CD14-positive monocyte (primary cell): ENCODE measurements around the gene DHRS9. TPM values are rescaled to one million over a fixed set of nuclear protein-coding genes. Genes with fewer than 3 reads are reported as not detected.

Experiments used
- DNase-seq, 3 donors: peaks; one replicate each; pipeline ENCODE4 v3.0.0-alpha.2; 2011 to 2022
- H2AFZ ChIP-seq: 2 replicates; pipeline ENCODE4 v1.6.0; 2012; ENCODE audit warnings: mild to moderate bottlenecking, low read depth, low read length, inconsistent platforms; ENCODE audit not compliant: insufficient read depth, poor library complexity, severe bottlenecking
- H3K27ac ChIP-seq, 2 donors: 1 replicate in 1 of 2; 2 replicates in 1 of 2; pipeline ENCODE4 v1.5.1; 2012 to 2013; ENCODE audit warnings: low read length in 2 of 2, control low read depth in 1 of 2, inconsistent platforms in 1 of 2, low read depth in 1 of 2, mild to moderate bottlenecking in 1 of 2
- H3K27me3 ChIP-seq, 2 donors: one replicate each; pipeline versions ENCODE4 v1.6.0 to v1.6.1; 2011 to 2013; ENCODE audit warnings: low read length in 2 of 2; ENCODE audit not compliant: control insufficient read depth in 2 of 2, insufficient read depth in 2 of 2
- H3K36me3 ChIP-seq, 2 donors: replicated peaks in 1 of 2; 1 replicate in 1 of 2; 2 replicates in 1 of 2; pipeline versions ENCODE4 v1.5.1 to v1.6.1; 2012 to 2013; ENCODE audit warnings: low read length in 2 of 2, control low read depth in 1 of 2, inconsistent platforms in 1 of 2, mild to moderate bottlenecking in 1 of 2; ENCODE audit not compliant: insufficient read depth in 2 of 2, control insufficient read depth in 1 of 2
- H3K4me1 ChIP-seq, 2 donors: 1 replicate in 1 of 2; 2 replicates in 1 of 2; pipeline versions ENCODE4 v1.5.1 to v1.6.1; 2012 to 2013; ENCODE audit warnings: low read length in 2 of 2, control low read depth in 1 of 2, inconsistent platforms in 1 of 2, mild to moderate bottlenecking in 1 of 2, moderate library complexity in 1 of 2; ENCODE audit not compliant: insufficient read depth in 2 of 2, control insufficient read depth in 1 of 2
- H3K4me2 ChIP-seq: replicated peaks from 2 replicates; pipeline ENCODE3; 2012; ENCODE audit warnings: low read length, moderate library complexity, mild to moderate bottlenecking; ENCODE audit not compliant: poor library complexity, severe bottlenecking; ENCODE audit errors: extremely low read depth
- H3K4me3 ChIP-seq, 3 experiments: fragments of 200-600 bp in 1 of 3; sonication (generic) in 1 of 3; replicated peaks in 1 of 3; 1 replicate in 2 of 3; 2 replicates in 1 of 3; pipeline ENCODE4 v1.5.1; 2011 to 2013; ENCODE audit warnings: low read length in 3 of 3, mild to moderate bottlenecking in 3 of 3, control low read depth in 2 of 3, low read depth in 2 of 3, inconsistent platforms in 1 of 3, moderate library complexity in 1 of 3
- H3K79me2 ChIP-seq: 2 replicates; pipeline ENCODE4 v1.6.0; 2012; ENCODE audit warnings: mild to moderate bottlenecking, control low read depth, inconsistent platforms, low read length, moderate library complexity; ENCODE audit not compliant: insufficient read depth
- H3K9ac ChIP-seq: 2 replicates; pipeline ENCODE4 v1.6.0; 2017; ENCODE audit warnings: low read length, mild to moderate bottlenecking; ENCODE audit not compliant: insufficient read depth, poor library complexity, severe bottlenecking
- H3K9me3 ChIP-seq, 2 donors: replicated peaks in 1 of 2; 1 replicate in 1 of 2; 2 replicates in 1 of 2; pipeline versions ENCODE4 v1.5.1 to v1.6.1; 2012 to 2013; ENCODE audit warnings: low read length in 2 of 2, control low read depth in 1 of 2; ENCODE audit not compliant: control insufficient read depth in 1 of 2, insufficient read depth in 1 of 2
- H4K20me1 ChIP-seq: 2 replicates; pipeline ENCODE4 v1.6.0; 2012; ENCODE audit warnings: mild to moderate bottlenecking, low read length, control low read depth, moderate library complexity; ENCODE audit not compliant: insufficient read depth
- H3K27ac Mint-ChIP-seq, 7 donors: one replicate each; pipeline ENCODE4 v1.8.0; 2020; ENCODE audit warnings: mild to moderate bottlenecking in 7 of 7, mixed read lengths in 7 of 7, moderate library complexity in 6 of 7, inconsistent platforms in 2 of 7
- H3K27me3 Mint-ChIP-seq, 3 donors: one replicate each; pipeline ENCODE4 v1.8.0; 2021 to 2022; ENCODE audit warnings: low read depth in 3 of 3, mild to moderate bottlenecking in 3 of 3, mixed read lengths in 3 of 3, moderate library complexity in 3 of 3, inconsistent platforms in 1 of 3
- H3K36me3 Mint-ChIP-seq, 2 donors: one replicate each; pipeline ENCODE4 v1.8.0; 2020; ENCODE audit warnings: mixed read lengths in 2 of 2, inconsistent platforms in 1 of 2, mild to moderate bottlenecking in 1 of 2
- H3K4me1 Mint-ChIP-seq: one replicate; pipeline ENCODE4 v1.8.0; 2020; ENCODE audit warnings: mild to moderate bottlenecking, mixed read lengths
- H3K4me3 Mint-ChIP-seq, 2 donors: one replicate each; pipeline ENCODE4 v1.8.0; 2020; ENCODE audit warnings: mild to moderate bottlenecking in 2 of 2, mixed read lengths in 2 of 2, moderate library complexity in 1 of 2
- H3K9me3 Mint-ChIP-seq, 7 donors: one replicate each; pipeline ENCODE4 v1.8.0; 2020 to 2022; ENCODE audit warnings: mixed read lengths in 7 of 7, mild to moderate bottlenecking in 6 of 7, moderate library complexity in 6 of 7, inconsistent platforms in 2 of 7
- CTCF ChIP-seq: fragments of 200-600 bp; IDR thresholded peaks from one replicate; pipeline ENCODE4 v1.8.0; 2022; ENCODE audit warnings: antibody characterized with exemption, mild to moderate bottlenecking
- WGBS: methylation state at CpG from one replicate; pipeline ENCODE4 v1.1.5; 2013; ENCODE audit warnings: missing lambda C conversion rate; ENCODE audit not compliant: insufficient coverage; 5-methylcytosine and 5-hydroxymethylcytosine counted together
- intact Hi-C, 2 donors: fragments of 100-400 bp; cut with micrococcal nuclease; formaldehyde crosslinking; loops; one replicate each; pipeline versions ENCODE4 v1.15.0 to v1.15.1; 2023
- polyA plus RNA-seq, 3 donors: library from polyadenylated mRNA; depleted of rRNA in 1 of 3; unstranded in 2 of 3; stranded (reverse) in 1 of 3; fragments of 300-500 nt in 2 of 3; fragments of >200 nt in 1 of 3; fragmentation: Illumina TruSeq in 2 of 3; gene quantifications; 1 replicate in 2 of 3; 2 replicates in 1 of 3; pipeline ENCODE4 v1.2.3, GENCODE V29; 2012 to 2021

DHRS9 gene
- polyA plus RNA-seq, 3 donors = 10.0 to 12.9 (median 10.0) TPM

DNA sequence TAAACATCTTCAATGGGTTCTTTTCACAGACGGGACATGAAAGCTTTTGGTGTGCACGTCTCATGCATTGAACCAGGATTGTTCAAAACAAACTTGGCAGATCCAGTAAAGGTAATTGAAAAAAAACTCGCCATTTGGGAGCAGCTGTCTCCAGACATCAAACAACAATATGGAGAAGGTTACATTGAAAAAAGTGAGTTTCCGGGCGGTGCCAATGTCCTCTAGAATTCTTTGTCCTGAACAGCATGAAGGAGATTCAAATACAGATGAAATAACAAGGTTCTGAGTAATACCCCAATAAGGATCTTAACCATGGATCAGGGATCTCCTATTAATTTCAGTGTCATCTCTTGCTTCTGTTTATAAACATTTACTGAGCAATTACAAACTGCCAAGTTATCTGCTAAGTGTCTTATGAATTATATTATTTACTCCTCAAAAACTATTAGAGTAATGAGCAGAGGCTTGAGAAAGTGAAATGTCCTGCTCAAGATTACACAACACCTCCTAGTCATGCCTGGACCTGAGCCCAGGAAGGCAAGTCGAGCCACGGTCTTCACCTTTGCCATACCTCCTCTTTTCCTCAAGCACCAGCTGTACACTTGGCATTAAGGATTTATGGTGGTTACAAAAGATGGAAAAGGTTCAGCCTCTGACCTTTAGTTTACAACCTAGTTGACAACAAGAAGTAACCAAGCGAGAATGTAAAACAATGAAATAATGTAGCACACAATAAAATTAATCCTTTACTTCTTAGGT lies 22.6 kb downstream of the DHRS9 start:
- 100% methylated on average over 2 of the region's 8 CpGs for WGBS
- DNase-seq = peak in 2 of 3 donors; percentile 52 to 64
- intact Hi-C loops = no loop called here

GRCh38 chr2:169093535-169093934 lies 24.2 kb downstream of the DHRS9 start:
- Histone ChIP-seq H3K9me3 (no peaks in the 10 kb centered on the region), H3K4me2 (no peak overlapping the region), H3K27ac (no peak overlapping the region), H3K79me2 (peaks cover 4% of the 10 kb centered on the region), H3K36me3 (no peaks in the 10 kb centered on the region), H3K4me1 (peaks cover 68 to 79% of the 10 kb centered on the region in 2 donors), H3K9ac (no peak overlapping the region), H4K20me1 (no peaks in the 10 kb centered on the region), H3K27me3 (no peaks in the 10 kb centered on the region), H2AFZ (no peak overlapping the region), H3K4me3 (no peak overlapping the region)
- H3K9me3 Mint-ChIP-seq = peaks cover 0 to 1% (median 0%) of the 10 kb centered on the region in 7 donors
- no peak for DNase-seq
- intact Hi-C loops = no loop called here
- H3K4me1 Mint-ChIP-seq = peaks cover 82% of the 10 kb centered on the region
- TF ChIP-seq CTCF = no peak
- no peak overlapping the region for H3K27ac Mint-ChIP-seq
- no CpG with 5 or more reads among the region's 2 CpGs for WGBS
- H3K27me3 Mint-ChIP-seq = no peaks in the 10 kb centered on the region
- H3K36me3 Mint-ChIP-seq = peaks cover 14 to 41% of the 10 kb centered on the region in 2 donors
- H3K4me3 Mint-ChIP-seq = no peak overlapping the region

More for the DNA sequence above, 22.6 kb downstream of the DHRS9 start:
- Mint-ChIP-seq H3K36me3 (peaks cover 3 to 34% of the 10 kb centered on the region in 2 donors), H3K9me3 (no peaks in the 10 kb centered on the region), H3K27me3 (no peaks in the 10 kb centered on the region), H3K27ac (peak overlapping the region in 3 of 7 donors; percentile 4 to 71 (median 63)), H3K4me3 (no peak overlapping the region), H3K4me1 (peaks cover 96% of the 10 kb centered on the region)
- no peak overlapping the region for H3K9ac ChIP-seq
- H3K36me3 ChIP-seq = no peaks in the 10 kb centered on the region
- H3K9me3 ChIP-seq = no peaks in the 10 kb centered on the region
- no peaks in the 10 kb centered on the region for H3K27me3 ChIP-seq
- H3K4me2 ChIP-seq = peak overlapping the region; percentile 7
- H3K4me3 ChIP-seq = no peak overlapping the region
- peaks cover 82 to 94% of the 10 kb centered on the region in 2 donors for H3K4me1 ChIP-seq
- peaks cover 10% of the 10 kb centered on the region for H3K79me2 ChIP-seq
- H2AFZ ChIP-seq = no peak overlapping the region
- peak overlapping the region in 1 of 2 donors; percentile 3 for H3K27ac ChIP-seq
- no peak for TF ChIP-seq CTCF
- no peaks in the 10 kb centered on the region for H4K20me1 ChIP-seq
